GM19324 (cell line): ENCODE data around the gene PTCHD1.

Experiments used
- ATAC-seq: cut with Tn5 transposase; IDR thresholded peaks from one replicate; pipeline ENCODE4 v1.9.1; 2021; ENCODE audit warnings: mild to moderate bottlenecking, moderate library complexity; ENCODE audit not compliant: unreplicated experiment, low FRiP score

PTCHD1 gene

GRCh38 chrX:23394421-23394820 is 59.8 kb downstream of the PTCHD1 start:
- no peak for ATAC-seq

- ATAC-seq = no peak
Observed at GRCh38 chrX:23396263-23396662, 61.6 kb downstream of the PTCHD1 start.

- ATAC-seq = no peak
Observed at GRCh38 chrX:23398570-23398969, 63.9 kb downstream of the PTCHD1 start.

- no peak for ATAC-seq
Observed at GRCh38 chrX:23403849-23404248, 69.2 kb downstream of the PTCHD1 start.

GRCh38 chrX:23422912-23423311 is 88.3 kb downstream of the PTCHD1 start:
- ATAC-seq = no peak

- no peak for ATAC-seq
Observed at GRCh38 chrX:23434356-23434884, 99.8 kb downstream of the PTCHD1 start.

- ATAC-seq = no peak
Observed at GRCh38 chrX:23435108-23435507, 100.5 kb downstream of the PTCHD1 start.

GRCh38 chrX:23435575-23435974 is 100.9 kb downstream of the PTCHD1 start:
- ATAC-seq = no peak

- ATAC-seq = no peak
Observed at GRCh38 chrX:23436875-23437274, 102.2 kb downstream of the PTCHD1 start.

GRCh38 chrX:23451266-23451665 is 116.6 kb downstream of the PTCHD1 start:
- no peak for ATAC-seq
